Naive thymus-derived CD4-positive, alpha-beta T cell (primary cell): Measurements from ENCODE around the gene PRMT6. TPM values are rescaled to one million over a fixed set of nuclear protein-coding genes. Genes with fewer than 3 reads are reported as not detected.

ENCODE experiments used
- ATAC-seq: fragments of 150-1000 bp; cut with Tn5 transposase; 2 replicates; pipeline ENCODE4 v1.10.0; 2021; ENCODE audit warnings: mild to moderate bottlenecking, moderate library complexity
- CTCF ChIA-PET: fragments of 350-600 bp; sonication (Branson Sonifier 250); formaldehyde crosslinking; loops from one replicate; lab custom pipeline; 2021; ENCODE audit warnings: antibody characterized with exemption; lab: Charles Lee
- POLR2A ChIA-PET: fragments of 350-600 bp; sonication (Branson Sonifier 250); formaldehyde crosslinking; loops from one replicate; lab custom pipeline; 2021; ENCODE audit warnings: antibody characterized with exemption, inconsistent platforms; lab: Charles Lee
- DNase-seq, 9 donors: peaks; one replicate each; pipeline versions ENCODE4 v3.0.0 to v3.0.0-alpha.2; 2020 to 2022; ENCODE audit warnings: mixed read lengths in 1 of 9
- H3K27ac ChIP-seq: one replicate; pipeline ENCODE4 v1.7.0; 2013; ENCODE audit warnings: mild to moderate bottlenecking, low read depth, low read length, moderate library complexity
- H3K27me3 ChIP-seq, 2 donors: one replicate each; pipeline ENCODE4 v1.7.0; 2013; ENCODE audit warnings: low read length in 2 of 2, mild to moderate bottlenecking in 2 of 2, moderate library complexity in 2 of 2; ENCODE audit not compliant: control insufficient read depth in 2 of 2, insufficient read depth in 2 of 2
- H3K36me3 ChIP-seq, 3 experiments: 1 replicate in 2 of 3; 2 replicates in 1 of 3; pipeline ENCODE4 v1.7.0; 2013; ENCODE audit warnings: low read length in 3 of 3, mild to moderate bottlenecking in 3 of 3, moderate library complexity in 1 of 3; ENCODE audit not compliant: insufficient read depth in 3 of 3, control insufficient read depth in 2 of 3
- H3K4me1 ChIP-seq, 2 donors: one replicate each; pipeline ENCODE4 v1.7.0; 2013; ENCODE audit warnings: low read length in 2 of 2, mild to moderate bottlenecking in 2 of 2, moderate library complexity in 1 of 2; ENCODE audit not compliant: control insufficient read depth in 2 of 2, insufficient read depth in 2 of 2
- H3K4me3 ChIP-seq: 2 replicates; pipeline ENCODE4 v1.7.0; 2013; ENCODE audit warnings: mild to moderate bottlenecking, low read length
- H3K9me3 ChIP-seq, 3 experiments: 1 replicate in 2 of 3; 2 replicates in 1 of 3; pipeline ENCODE4 v1.7.0; 2013; ENCODE audit warnings: low read length in 3 of 3; ENCODE audit not compliant: control insufficient read depth in 2 of 3
- H3K27ac Mint-ChIP-seq, 9 donors: one replicate each; pipeline ENCODE4 v1.8.0; 2020 to 2022; ENCODE audit warnings: mixed read lengths in 9 of 9, mild to moderate bottlenecking in 8 of 9, moderate library complexity in 5 of 9, inconsistent platforms in 2 of 9
- H3K27me3 Mint-ChIP-seq, 5 donors: one replicate each; pipeline ENCODE4 v1.8.0; 2021 to 2022; ENCODE audit warnings: mixed read lengths in 5 of 5, mild to moderate bottlenecking in 1 of 5
- H3K36me3 Mint-ChIP-seq, 5 donors: one replicate each; pipeline ENCODE4 v1.8.0; 2020 to 2022; ENCODE audit warnings: mixed read lengths in 5 of 5, mild to moderate bottlenecking in 3 of 5, inconsistent platforms in 1 of 5
- H3K4me1 Mint-ChIP-seq, 7 donors: one replicate each; pipeline ENCODE4 v1.8.0; 2020 to 2022; ENCODE audit warnings: mixed read lengths in 7 of 7, mild to moderate bottlenecking in 3 of 7, inconsistent platforms in 1 of 7
- H3K4me3 Mint-ChIP-seq, 10 donors: one replicate each; pipeline ENCODE4 v1.8.0; 2020 to 2022; ENCODE audit warnings: mild to moderate bottlenecking in 10 of 10, mixed read lengths in 10 of 10, moderate library complexity in 6 of 10, inconsistent platforms in 2 of 10
- H3K9me3 Mint-ChIP-seq, 11 donors: one replicate each; pipeline ENCODE4 v1.8.0; 2020 to 2022; ENCODE audit warnings: mixed read lengths in 11 of 11, mild to moderate bottlenecking in 4 of 11, inconsistent platforms in 1 of 11, moderate library complexity in 1 of 11
- intact Hi-C, 2 donors: fragments of 100-400 bp; cut with micrococcal nuclease; formaldehyde crosslinking; loops; one replicate each; pipeline ENCODE4 v1.15.1; 2023
- polyA plus RNA-seq, 2 donors: library from polyadenylated mRNA; unstranded; fragments of 300-500 nt; fragmentation: Illumina TruSeq; gene quantifications; one replicate each; pipeline ENCODE4 v1.2.3, GENCODE V29; 2021
- total RNA-seq, 6 experiments: library from RNA in 5 of 6; stranded (reverse) in 5 of 6; gene quantifications; 1 replicate in 5 of 6; 2 replicates in 1 of 6; pipeline ENCODE4 v1.2.3 and lab custom pipeline; 2021 to 2026

The PRMT6 gene
- total RNA-seq (10 to 100 TPM in 4 of 5 experiments, 1 to 10 TPM in 1; 7.4 to 22.1 (median 17.5) TPM), polyA plus RNA-seq (10 to 100 TPM; 19.0 to 23.6 TPM), total RNA-seq (lab: John Stamatoyannopoulos, UW) (8.5 reads per million, percentile 33 among the genes with 10 or more reads in this experiment)

- peaks cover 19 to 41% (median 29%) of the 10 kb centered on the region in 7 donors for H3K4me1 Mint-ChIP-seq
- POLR2A ChIA-PET: interaction anchor here (0.7 to 1.1 kb wide), 3 partner anchors 14 to 89 kb away, joined by 3 read pairs; no protein-coding TSS in a partner anchor
- ATAC-seq (peak; percentile 94), DNase-seq (peak; percentile 62 to 85 (median 82))
- Histone ChIP-seq H3K4me1 (peaks cover 11 to 12% of the 10 kb centered on the region in 2 donors), H3K4me3 (peak within 1 kb of the TSS; percentile 95), H3K36me3 (peaks cover 0 to 7% (median 0%) of the 10 kb centered on the region in 3 experiments), H3K9me3 (no peaks in the 10 kb centered on the region), H3K27ac (peak within 1 kb of the TSS; percentile 80), H3K27me3 (no peaks in the 10 kb centered on the region)
- H3K9me3 Mint-ChIP-seq: peaks cover 0 to 6% (median 0%) of the 10 kb centered on the region in 11 donors
- intact Hi-C loops: loop anchor here (2.0 to 5.0 kb wide), 4 partner anchors 86 to 1146 kb away; partner anchors contain the start of genes SLC25A24 (in 2 of the 2) and VAV3 (in 1 of the 2)
- peak within 1 kb of the TSS; percentile 96 to 100 (median 98) for H3K4me3 Mint-ChIP-seq
- no peaks in the 10 kb centered on the region for H3K27me3 Mint-ChIP-seq
- CTCF ChIA-PET: interaction anchor here (0.5 kb wide), 1 partner anchor 911 kb away, joined by 3 read pairs; no protein-coding TSS in a partner anchor
- peaks cover 0 to 17% (median 7%) of the 10 kb centered on the region in 5 donors for H3K36me3 Mint-ChIP-seq
- peak within 1 kb of the TSS; percentile 95 to 98 (median 97) for H3K27ac Mint-ChIP-seq
These were observed at the start of gene PRMT6 for GRCh38 chr1:107056426-107057196. PRMT6 (plus strand) TSS chr1:107056674; CDS start chr1:107056716, 42 bp downstream.

DNA sequence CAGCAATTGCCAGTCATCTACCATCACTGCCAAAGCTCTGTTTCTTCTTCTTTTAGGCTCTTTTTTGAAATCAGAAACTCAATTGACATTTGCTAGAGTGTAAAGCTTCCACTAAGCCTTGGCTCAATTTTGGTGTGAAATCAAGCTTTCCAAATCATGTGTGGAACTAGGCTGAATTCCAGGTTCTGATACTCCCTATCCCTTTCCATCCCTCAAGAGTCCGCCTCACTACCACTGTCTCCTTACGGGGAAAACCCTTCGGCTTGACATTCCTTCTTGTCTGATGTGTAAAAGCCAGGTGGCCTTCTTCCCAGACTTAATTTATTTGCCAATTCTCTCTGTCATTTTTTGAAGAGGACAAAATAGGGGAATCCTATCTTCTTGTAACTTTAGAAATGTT lies 47.2 kb upstream of the PRMT6 start:
- H3K4me1 Mint-ChIP-seq: no peaks in the 10 kb centered on the region
- no peak overlapping the region for H3K27ac Mint-ChIP-seq
- peaks cover 0 to 4% (median 0%) of the 10 kb centered on the region in 11 donors for H3K9me3 Mint-ChIP-seq
- POLR2A ChIA-PET: no interaction called here
- H3K36me3 Mint-ChIP-seq: no peaks in the 10 kb centered on the region
- H3K4me3 Mint-ChIP-seq: no peak overlapping the region
- intact Hi-C loops: no loop called here
- peaks cover 0 to 26% (median 5%) of the 10 kb centered on the region in 5 donors for H3K27me3 Mint-ChIP-seq
- Histone ChIP-seq H3K27me3 (no peaks in the 10 kb centered on the region), H3K36me3 (no peaks in the 10 kb centered on the region), H3K27ac (no peak overlapping the region), H3K9me3 (no peaks in the 10 kb centered on the region), H3K4me1 (no peaks in the 10 kb centered on the region), H3K4me3 (no peak overlapping the region)
- DNase-seq (no peak), ATAC-seq (no peak)
- CTCF ChIA-PET: no interaction called here

DNA sequence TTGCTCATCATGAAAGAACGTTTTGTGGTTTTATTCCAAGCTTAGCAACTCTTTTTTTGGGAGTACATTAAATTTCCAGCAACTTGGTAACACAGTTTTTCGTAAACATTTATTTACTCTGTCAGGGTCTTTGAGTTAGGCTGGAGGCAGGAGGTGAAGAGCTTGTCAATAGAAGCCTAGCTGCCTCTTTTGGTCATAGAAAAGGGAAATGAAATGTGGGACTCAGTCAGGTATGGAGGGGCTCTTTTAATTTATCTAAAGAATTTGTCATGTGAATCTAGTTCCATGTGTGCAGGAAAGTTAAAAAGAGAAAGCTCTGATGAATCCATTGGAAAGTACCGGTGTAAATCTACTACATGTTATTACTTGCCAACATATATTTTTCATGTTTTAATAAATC lies 45.9 kb upstream of the PRMT6 start:
- CTCF ChIA-PET: no interaction called here
- Histone ChIP-seq H3K27me3 (no peaks in the 10 kb centered on the region), H3K4me3 (no peak overlapping the region), H3K36me3 (no peaks in the 10 kb centered on the region), H3K4me1 (no peaks in the 10 kb centered on the region), H3K9me3 (no peaks in the 10 kb centered on the region), H3K27ac (no peak overlapping the region)
- POLR2A ChIA-PET: no interaction called here
- intact Hi-C loops: no loop called here
- DNase-seq: no peak
- H3K4me3 Mint-ChIP-seq: no peak overlapping the region
- peaks cover 0 to 2% (median 0%) of the 10 kb centered on the region in 11 donors for H3K9me3 Mint-ChIP-seq
- H3K4me1 Mint-ChIP-seq: no peaks in the 10 kb centered on the region
- H3K27me3 Mint-ChIP-seq: peaks cover 0 to 36% (median 15%) of the 10 kb centered on the region in 5 donors
- no peak for ATAC-seq
- no peaks in the 10 kb centered on the region for H3K36me3 Mint-ChIP-seq
- no peak overlapping the region for H3K27ac Mint-ChIP-seq

DNA sequence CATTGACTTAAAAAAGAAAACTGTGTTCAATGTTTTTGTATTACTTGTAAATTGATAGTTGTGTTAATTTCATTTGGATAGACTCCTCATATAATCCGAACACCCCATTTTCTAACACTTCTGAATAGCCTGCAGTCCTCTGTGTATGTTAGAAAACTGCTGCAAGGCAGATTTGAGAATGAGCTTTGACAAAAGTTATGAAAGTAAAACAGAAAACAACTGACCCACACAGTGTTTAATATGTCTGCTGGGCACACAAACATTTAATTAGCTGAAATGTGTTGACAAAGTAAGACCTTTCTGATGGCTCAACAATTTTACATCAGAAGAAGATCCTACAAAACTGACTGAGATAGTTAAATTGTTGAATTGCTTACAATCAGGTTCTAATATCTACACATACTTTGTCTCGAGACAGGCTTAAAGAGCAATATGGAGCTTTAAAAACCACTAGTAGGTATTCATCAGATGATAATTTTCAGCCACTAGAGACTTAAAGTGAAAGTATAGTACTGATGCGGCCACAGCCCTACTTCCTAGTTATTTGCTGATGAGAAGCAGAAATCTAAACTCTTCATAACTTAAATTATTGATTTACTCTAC lies 40.0 kb upstream of the PRMT6 start:
- Mint-ChIP-seq H3K27ac (no peak overlapping the region), H3K36me3 (no peaks in the 10 kb centered on the region), H3K9me3 (peaks cover 0 to 5% (median 0%) of the 10 kb centered on the region in 11 donors), H3K4me1 (no peaks in the 10 kb centered on the region), H3K27me3 (peaks cover 0 to 26% (median 13%) of the 10 kb centered on the region in 5 donors), H3K4me3 (no peak overlapping the region)
- CTCF ChIA-PET: no interaction called here
- no peaks in the 10 kb centered on the region for H3K4me1 ChIP-seq
- no peak overlapping the region for H3K4me3 ChIP-seq
- intact Hi-C loops: no loop called here
- H3K27ac ChIP-seq: no peak overlapping the region
- no peaks in the 10 kb centered on the region for H3K27me3 ChIP-seq
- ATAC-seq (no peak), DNase-seq (no peak)
- H3K9me3 ChIP-seq: no peaks in the 10 kb centered on the region
- POLR2A ChIA-PET: no interaction called here
- no peaks in the 10 kb centered on the region for H3K36me3 ChIP-seq

- Histone ChIP-seq H3K36me3 (no peaks in the 10 kb centered on the region), H3K9me3 (no peaks in the 10 kb centered on the region), H3K4me3 (no peak overlapping the region), H3K27me3 (no peaks in the 10 kb centered on the region), H3K27ac (no peak overlapping the region), H3K4me1 (no peaks in the 10 kb centered on the region)
- no peak overlapping the region for H3K4me3 Mint-ChIP-seq
- H3K4me1 Mint-ChIP-seq: no peaks in the 10 kb centered on the region
- intact Hi-C loops: no loop called here
- CTCF ChIA-PET: no interaction called here
- no peak overlapping the region for H3K27ac Mint-ChIP-seq
- peaks cover 0 to 30% (median 13%) of the 10 kb centered on the region in 5 donors for H3K27me3 Mint-ChIP-seq
- peaks cover 0 to 9% (median 5%) of the 10 kb centered on the region in 11 donors for H3K9me3 Mint-ChIP-seq
- H3K36me3 Mint-ChIP-seq: no peaks in the 10 kb centered on the region
- ATAC-seq (no peak), DNase-seq (no peak)
- POLR2A ChIA-PET: no interaction called here
These were observed 38.0 kb upstream of the PRMT6 start for GRCh38 chr1:107018445-107018844.

DNA sequence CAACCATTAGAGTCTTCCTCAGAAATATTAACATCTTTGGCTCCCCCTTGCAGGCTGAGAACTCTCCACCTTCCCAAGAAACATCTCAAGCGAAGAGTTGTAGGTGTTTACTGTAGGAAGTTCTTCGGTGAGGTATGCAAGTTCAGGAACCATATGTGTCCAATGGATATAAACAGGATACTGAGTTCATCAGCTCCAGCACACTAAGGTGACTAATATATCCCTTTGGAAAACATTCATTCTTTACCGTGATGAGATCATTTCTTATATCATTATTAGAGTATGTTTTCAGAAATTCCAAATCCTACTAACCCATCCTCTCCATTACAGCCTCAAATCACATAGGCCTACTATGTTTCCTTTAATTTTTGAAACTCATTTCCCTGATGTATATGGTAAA lies 37.3 kb upstream of the PRMT6 start:
- no peak for DNase-seq
- Mint-ChIP-seq H3K4me1 (no peaks in the 10 kb centered on the region), H3K27ac (no peak overlapping the region), H3K27me3 (peaks cover 0 to 28% (median 17%) of the 10 kb centered on the region in 5 donors), H3K36me3 (no peaks in the 10 kb centered on the region), H3K4me3 (no peak overlapping the region), H3K9me3 (peaks cover 0 to 9% (median 5%) of the 10 kb centered on the region in 11 donors)
- ChIA-PET POLR2A (no interaction called here), CTCF (no interaction called here)
- no peaks in the 10 kb centered on the region for H3K4me1 ChIP-seq
- H3K36me3 ChIP-seq: no peaks in the 10 kb centered on the region
- no peaks in the 10 kb centered on the region for H3K27me3 ChIP-seq
- intact Hi-C loops: no loop called here
- no peak overlapping the region for H3K4me3 ChIP-seq
- no peaks in the 10 kb centered on the region for H3K9me3 ChIP-seq
- no peak for ATAC-seq
- no peak overlapping the region for H3K27ac ChIP-seq
